PC-3 (cell line): ENCODE measurements around the gene ZFTA. TPM values are rescaled to one million over a fixed set of nuclear protein-coding genes. Genes with fewer than 3 reads are reported as not detected.

Experiments
- ATAC-seq: fragments of 200-7000 bp; cut with Tn5 transposase; 2 replicates; pipeline ENCODE4 v1.9.1; 2020; ENCODE audit warnings: mild to moderate bottlenecking, moderate library complexity
- BruUV-seq: library from RNA; stranded (reverse); fragments of 400-500 nt; replicated peaks from 2 replicates; lab custom pipeline; 2021; lab: Mats Ljungman, UMichigan
- CTCF ChIA-PET: fragments of 300-600 bp; sonication (Branson Sonifier 250); formaldehyde crosslinking; loops from one replicate; lab custom pipeline; 2022; ENCODE audit warnings: antibody characterized with exemption; lab: Charles Lee
- POLR2A ChIA-PET: fragments of 300-600 bp; sonication (Branson Sonifier 250); formaldehyde crosslinking; loops from one replicate; lab custom pipeline; 2022; ENCODE audit warnings: antibody characterized with exemption; ENCODE audit not compliant: unreplicated experiment; lab: Charles Lee
- DNase-seq: peaks from one replicate; pipeline ENCODE4 v3.0.0-alpha.2; 2015
- H2AFZ ChIP-seq: fragments of 300-600 bp; sonication (generic); 2 replicates; pipeline ENCODE4 v1.6.0; 2016; ENCODE audit warnings: antibody characterized with exemption, low read length
- H3F3A ChIP-seq: fragments of 300-600 bp; sonication (generic); one replicate; pipeline ENCODE4 v1.6.0; 2017; ENCODE audit warnings: antibody characterized with exemption, low read length, control low read depth, mild to moderate bottlenecking; ENCODE audit not compliant: unreplicated experiment
- H3K27ac ChIP-seq: fragments of 300-600 bp; sonication (generic); 2 replicates; pipeline ENCODE4 v1.5.1; 2016; ENCODE audit warnings: mild to moderate bottlenecking, low read length
- H3K27me3 ChIP-seq: fragments of 300-600 bp; sonication (generic); 2 replicates; pipeline ENCODE4 v1.6.1; 2016; ENCODE audit warnings: low read length, mixed read lengths
- H3K36me3 ChIP-seq: fragments of 300-600 bp; sonication (generic); 2 replicates; pipeline ENCODE4 v1.6.1; 2016; ENCODE audit warnings: low read depth, mixed run types, low read length, mixed read lengths
- H3K4me1 ChIP-seq: fragments of 300-600 bp; sonication (generic); 2 replicates; pipeline ENCODE4 v1.5.1; 2016; ENCODE audit warnings: low read length; ENCODE audit not compliant: insufficient read depth
- H3K4me2 ChIP-seq: fragments of 300-600 bp; sonication (generic); 2 replicates; pipeline ENCODE4 v1.6.0; 2016; ENCODE audit warnings: low read length
- H3K4me3 ChIP-seq: fragments of 300-600 bp; sonication (generic); 2 replicates; pipeline ENCODE4 v1.5.1; 2016; ENCODE audit warnings: mild to moderate bottlenecking, low read length, mixed read lengths
- H3K79me2 ChIP-seq: fragments of 300-600 bp; sonication (generic); 2 replicates; pipeline ENCODE4 v1.6.1; 2017; ENCODE audit warnings: low read length, mixed read lengths
- H3K9ac ChIP-seq: fragments of 300-600 bp; sonication (generic); 2 replicates; pipeline ENCODE4 v1.6.0; 2016; ENCODE audit warnings: mild to moderate bottlenecking, low read length
- H3K9me2 ChIP-seq: fragments of 300-600 bp; sonication (generic); replicated peaks from 2 replicates; pipeline ENCODE4 v1.6.1; 2016; ENCODE audit warnings: mixed run types, low read length, mixed read lengths
- H3K9me3 ChIP-seq: fragments of 300-600 bp; sonication (generic); 2 replicates; pipeline ENCODE4 v1.6.1; 2016; ENCODE audit warnings: low read length, mixed read lengths
- H4K20me1 ChIP-seq: fragments of 300-600 bp; sonication (generic); 2 replicates; pipeline ENCODE4 v1.6.1; 2016; ENCODE audit warnings: low read length, mixed read lengths
- EZH2 ChIP-seq: fragments of 300-600 bp; sonication (generic); IDR thresholded peaks from one replicate; pipeline ENCODE4 v1.6.1; 2017; ENCODE audit warnings: antibody characterized with exemption, mild to moderate bottlenecking, low read length; ENCODE audit not compliant: unreplicated experiment
- EZH2phosphoT487 ChIP-seq: fragments of 300-600 bp; sonication (generic); IDR thresholded peaks from 2 replicates; pipeline ENCODE4 v1.6.1; 2018; ENCODE audit warnings: mild to moderate bottlenecking, antibody characterized with exemption, low read length, borderline replicate concordance
- intact Hi-C: fragments of 100-400 bp; cut with micrococcal nuclease; formaldehyde crosslinking; loops from 2 replicates; pipeline ENCODE4 v1.9.0; 2023
- total RNA-seq: library from RNA; depleted of rRNA; stranded (reverse); fragments of >200 nt; gene quantifications from 2 replicates; pipeline ENCODE4 v1.2.3, GENCODE V29; 2014
- TF ChIP-seq, protein P1 (sequence below): fragments of 300-600 bp; sonication (generic); conservative IDR thresholded peaks from 2 replicates; pipeline ENCODE4 v1.5.1; 2017; ENCODE audit warnings: antibody characterized with exemption, low read depth, mild to moderate bottlenecking, low read length

ZFTA gene
- total RNA-seq, 1 experiment from 2014 or later, result 15.1 TPM

DNA sequence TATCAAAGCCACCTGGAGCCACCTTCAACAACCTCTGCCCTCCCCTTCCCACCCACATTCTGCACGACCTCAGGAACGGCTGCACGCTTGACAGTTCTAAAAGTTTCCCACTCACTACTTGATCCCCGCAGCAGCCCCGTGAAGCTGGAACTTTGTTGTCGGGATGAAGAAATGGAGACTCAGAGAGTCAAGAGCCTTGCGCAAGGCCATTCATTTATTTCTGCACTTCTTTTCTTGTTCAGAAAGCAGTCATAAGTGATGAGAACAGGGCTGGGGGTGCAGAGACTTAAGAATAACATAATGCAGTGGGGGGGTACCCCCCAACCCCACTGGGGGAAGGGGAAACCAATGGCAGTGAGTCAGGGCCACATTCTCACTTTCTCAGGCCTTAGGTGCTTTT is 2.2 kb upstream of the ZFTA start:
- Histone ChIP-seq H4K20me1 (peaks cover 13% of the 10 kb centered on the region), H3K9me3 (no peaks in the 10 kb centered on the region), H3K27ac (no peak overlapping the region), H3K4me3 (no peak overlapping the region), H3K27me3 (no peaks in the 10 kb centered on the region), H3K36me3 (no peaks in the 10 kb centered on the region), H3K9me2 (no peaks in the 10 kb centered on the region), H3K79me2 (peaks cover 21% of the 10 kb centered on the region), H3K4me2 (no peak overlapping the region), H3F3A (peaks cover 7% of the 10 kb centered on the region), H2AFZ (no peak overlapping the region), H3K9ac (no peak overlapping the region), H3K4me1 (peaks cover 9% of the 10 kb centered on the region; the same call in 1 of the 2 replicates)
- CTCF ChIA-PET, result interaction anchor here (1.0 kb wide), 1 partner anchor 66 kb away, joined by 3 read pairs; no protein-coding TSS in a partner anchor
- POLR2A ChIA-PET, result interaction anchor here (0.6 kb wide), 1 partner anchor 823 kb away, joined by 5 read pairs; no protein-coding TSS in a partner anchor
- intact Hi-C loops, result no loop called here
- DNase-seq (no peak), ATAC-seq (no peak)
- TF ChIP-seq, protein P1, sequence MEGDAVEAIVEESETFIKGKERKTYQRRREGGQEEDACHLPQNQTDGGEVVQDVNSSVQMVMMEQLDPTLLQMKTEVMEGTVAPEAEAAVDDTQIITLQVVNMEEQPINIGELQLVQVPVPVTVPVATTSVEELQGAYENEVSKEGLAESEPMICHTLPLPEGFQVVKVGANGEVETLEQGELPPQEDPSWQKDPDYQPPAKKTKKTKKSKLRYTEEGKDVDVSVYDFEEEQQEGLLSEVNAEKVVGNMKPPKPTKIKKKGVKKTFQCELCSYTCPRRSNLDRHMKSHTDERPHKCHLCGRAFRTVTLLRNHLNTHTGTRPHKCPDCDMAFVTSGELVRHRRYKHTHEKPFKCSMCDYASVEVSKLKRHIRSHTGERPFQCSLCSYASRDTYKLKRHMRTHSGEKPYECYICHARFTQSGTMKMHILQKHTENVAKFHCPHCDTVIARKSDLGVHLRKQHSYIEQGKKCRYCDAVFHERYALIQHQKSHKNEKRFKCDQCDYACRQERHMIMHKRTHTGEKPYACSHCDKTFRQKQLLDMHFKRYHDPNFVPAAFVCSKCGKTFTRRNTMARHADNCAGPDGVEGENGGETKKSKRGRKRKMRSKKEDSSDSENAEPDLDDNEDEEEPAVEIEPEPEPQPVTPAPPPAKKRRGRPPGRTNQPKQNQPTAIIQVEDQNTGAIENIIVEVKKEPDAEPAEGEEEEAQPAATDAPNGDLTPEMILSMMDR, result no peak
- TF ChIP-seq EZH2phosphoT487 (no peak), EZH2 (no peak)
- no TSS peak for BruUV-seq

DNA sequence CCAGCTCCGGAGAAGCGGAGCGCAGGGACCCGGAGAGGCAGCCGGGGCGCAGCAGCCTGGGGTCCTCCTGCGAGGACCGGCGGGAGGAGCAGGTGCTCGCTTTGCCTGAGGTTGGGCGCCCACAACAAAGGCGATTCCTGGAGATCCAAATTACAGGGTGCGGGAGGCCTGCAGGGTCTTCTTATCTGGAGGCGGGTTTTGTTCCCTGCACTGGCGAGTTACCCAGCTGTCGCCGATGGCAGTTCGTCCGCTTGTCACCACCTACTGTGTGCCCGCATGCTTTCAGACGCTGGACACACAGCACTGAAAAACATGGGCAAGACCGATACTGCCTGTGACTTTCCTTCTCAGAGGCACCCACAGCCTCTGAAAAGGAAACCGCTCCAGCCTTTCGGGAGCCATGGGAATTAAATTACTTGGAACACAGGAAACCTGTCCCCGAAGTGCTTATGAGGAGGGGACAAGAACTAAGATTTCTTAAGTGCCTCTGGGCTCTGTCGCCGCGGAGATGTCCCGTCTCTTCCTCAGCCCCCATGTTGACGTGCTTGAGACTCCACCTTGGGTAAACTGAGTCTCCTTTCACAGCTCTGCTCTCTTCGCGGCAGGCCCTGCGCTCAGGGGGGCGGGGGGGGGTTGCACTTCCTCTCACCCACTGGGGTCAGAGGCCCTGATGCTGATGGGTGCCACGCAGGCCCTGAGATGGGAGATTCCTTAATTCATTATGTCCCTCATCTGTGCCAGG is 1.3 kb upstream of the ZFTA start:
- no peak overlapping the region for H2AFZ ChIP-seq
- peak overlapping the region; percentile 85; the same call in 1 of the 2 replicates for H3K4me3 ChIP-seq
- H3K9me2 ChIP-seq, result no peaks in the 10 kb centered on the region
- no peak for DNase-seq
- H4K20me1 ChIP-seq, result peaks cover 13% of the 10 kb centered on the region
- peaks cover 21% of the 10 kb centered on the region for H3K79me2 ChIP-seq
- H3K36me3 ChIP-seq, result no peaks in the 10 kb centered on the region
- ChIA-PET POLR2A (no interaction called here), CTCF (interaction anchor here (0.6 to 1.0 kb wide), 3 partner anchors 31 to 176 kb away, joined by 3 to 6 read pairs (median 5); no protein-coding TSS in a partner anchor)
- no peak for ATAC-seq
- peak overlapping the region; percentile 83; the same call in 1 of the 2 replicates for H3K4me2 ChIP-seq
- no peak overlapping the region for H3K9ac ChIP-seq
- peaks cover 7% of the 10 kb centered on the region for H3F3A ChIP-seq
- intact Hi-C loops, result loop anchor here (5.0 to 10.0 kb wide), 2 partner anchors 177 to 375 kb away; no protein-coding TSS in a partner anchor
- H3K4me1 ChIP-seq, result peaks cover 9% of the 10 kb centered on the region; the same call in 1 of the 2 replicates
- no peak overlapping the region for H3K27ac ChIP-seq
- TF ChIP-seq, protein P1, result no peak
- TF ChIP-seq EZH2phosphoT487, result no peak
- TF ChIP-seq EZH2, result no peak
- no peaks in the 10 kb centered on the region for H3K9me3 ChIP-seq
- H3K27me3 ChIP-seq, result no peaks in the 10 kb centered on the region
- no TSS peak for BruUV-seq
